Measurements from ENCODE around the gene PSG2.
"Not testable (repeated sequence)": the region's sequence is repeated elsewhere in the genome, so short reads cannot be mapped to it uniquely, and the experiment has no call there.

Gene PSG2

GRCh38 chr19:43082601-43083000 lies at the start of gene PSG2:
PSG2 (minus strand) TSS chr19:43082701; CDS start chr19:43082569, 132 bp downstream.
- DNase-seq, result not testable (repeated sequence)

DNA sequence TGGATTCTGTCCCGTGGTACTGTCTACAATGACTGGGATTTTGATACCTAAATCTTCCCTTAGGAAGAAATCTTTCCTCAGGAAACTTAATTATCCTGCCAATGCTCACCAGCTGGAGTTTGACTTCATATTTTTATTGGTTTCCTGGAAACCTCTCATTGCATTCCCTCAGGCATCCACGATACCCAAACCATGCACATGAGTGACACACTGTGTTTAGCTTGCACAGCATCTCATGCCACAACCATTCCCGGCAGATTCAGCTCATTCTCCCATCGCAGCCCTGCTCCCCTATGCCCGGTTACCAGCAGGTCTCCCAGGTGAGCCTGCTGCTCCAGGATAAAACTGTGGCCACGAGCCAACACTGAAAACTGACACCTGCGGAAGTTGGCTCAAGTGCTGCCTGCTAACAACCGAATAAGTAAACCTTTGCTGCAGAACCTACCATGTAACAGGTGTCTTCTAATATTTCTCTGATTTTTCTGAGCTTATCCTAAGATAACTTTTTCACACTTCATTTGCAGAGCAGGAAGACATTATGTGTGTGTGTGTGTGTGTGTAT lies 48.9 kb upstream of the PSG2 start:
- not testable (repeated sequence) for DNase-seq

DNA sequence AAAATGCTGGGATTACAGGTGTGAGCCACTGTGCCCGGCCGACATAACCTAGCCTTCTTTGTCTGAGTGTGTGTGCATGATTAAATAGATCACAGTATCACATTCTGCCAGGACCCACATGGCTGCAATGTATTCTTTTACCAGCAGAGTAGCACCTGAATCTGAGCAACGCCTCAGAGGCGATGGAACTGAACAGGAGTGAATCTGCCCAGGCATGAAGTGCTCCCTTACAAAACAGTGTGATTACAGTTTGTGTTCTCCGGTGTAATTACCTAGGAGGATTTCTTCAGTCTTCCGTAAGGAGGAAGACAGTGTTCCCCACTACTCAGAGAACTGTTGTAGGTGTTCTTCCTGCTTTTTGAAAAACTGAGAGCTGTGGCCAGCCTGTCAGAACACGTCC lies 46.7 kb upstream of the PSG2 start:
- not testable (repeated sequence) for DNase-seq

DNA sequence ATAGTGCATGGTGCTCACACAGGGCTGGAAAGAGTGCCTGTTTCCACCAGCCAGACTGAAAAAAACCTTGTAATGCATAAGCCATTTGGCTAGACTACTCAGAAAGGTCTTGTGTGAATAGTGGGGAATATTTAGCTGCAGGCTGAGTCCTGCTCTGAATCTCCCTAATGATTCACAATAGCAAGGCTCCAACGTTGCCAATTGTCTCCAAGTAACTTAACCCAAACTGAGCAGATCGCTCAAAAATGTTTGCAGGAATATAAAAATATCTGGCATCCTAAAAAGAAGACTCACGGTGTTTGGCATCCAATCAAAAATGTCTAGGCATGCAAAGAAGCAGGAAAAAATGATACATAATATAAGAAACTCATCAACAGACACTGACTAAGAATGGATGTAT lies 44.8 kb upstream of the PSG2 start:
- DNase-seq, result not testable (repeated sequence)

DNA sequence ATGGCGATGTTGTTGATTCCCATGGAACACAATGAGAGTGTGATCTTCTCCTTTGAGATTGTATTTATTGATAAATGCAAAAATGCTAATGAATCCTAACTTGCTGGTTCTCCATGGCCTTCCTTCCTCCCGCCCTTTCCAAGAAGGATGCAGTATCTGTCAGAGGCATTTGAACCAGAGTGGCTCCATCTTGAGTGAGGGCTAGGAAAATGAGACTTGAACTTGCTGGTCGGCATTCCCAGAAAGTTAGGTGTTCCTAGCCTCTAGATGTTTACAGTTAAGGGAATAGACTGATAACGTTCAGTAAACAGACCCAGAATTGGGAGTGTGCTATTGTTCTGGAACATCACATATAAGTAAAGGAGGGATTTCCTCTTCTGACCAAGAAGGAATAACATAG lies 44.2 kb upstream of the PSG2 start:
- DNase-seq, result no peak

- no peak for DNase-seq
These were observed 41.9 kb upstream of the PSG2 start for GRCh38 chr19:43124360-43124759.

GRCh38 chr19:43120433-43121026 lies 38.0 kb upstream of the PSG2 start:
- not testable (repeated sequence) for DNase-seq

GRCh38 chr19:43119526-43119925 lies 37.0 kb upstream of the PSG2 start:
- DNase-seq, result not testable (repeated sequence)

DNA sequence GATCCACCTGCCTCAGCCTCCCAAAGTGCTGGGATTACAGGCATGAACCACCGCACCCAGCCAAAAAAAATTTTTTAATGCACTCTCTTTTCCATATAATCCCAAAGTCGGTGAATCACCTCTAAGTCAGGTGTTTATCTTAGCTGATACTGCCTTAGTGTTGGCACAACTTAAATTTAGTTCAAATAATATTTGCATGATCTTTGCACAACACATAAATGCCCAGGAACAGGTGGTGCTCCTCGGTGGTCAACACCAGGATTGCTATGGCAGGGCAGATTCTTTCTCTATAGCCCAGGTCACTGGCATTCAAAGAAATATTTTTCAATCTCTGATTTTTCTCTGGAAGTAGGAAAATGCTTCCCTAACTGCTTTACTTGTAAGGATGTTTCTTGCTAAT lies 33.9 kb upstream of the PSG2 start:
- DNase-seq, result not testable (repeated sequence)

- not testable (repeated sequence) for DNase-seq
These were observed 33.0 kb upstream of the PSG2 start for GRCh38 chr19:43115548-43115947.

GRCh38 chr19:43115064-43115463 lies 32.6 kb upstream of the PSG2 start:
- not testable (repeated sequence) for DNase-seq

GRCh38 chr19:43114626-43115025 lies 32.1 kb upstream of the PSG2 start:
- DNase-seq, result not testable (repeated sequence)

- DNase-seq, result not testable (repeated sequence)
These were observed 24.9 kb upstream of the PSG2 start for GRCh38 chr19:43107401-43107800.

GRCh38 chr19:43105496-43105895 lies 23.0 kb upstream of the PSG2 start:
- no peak for DNase-seq

DNA sequence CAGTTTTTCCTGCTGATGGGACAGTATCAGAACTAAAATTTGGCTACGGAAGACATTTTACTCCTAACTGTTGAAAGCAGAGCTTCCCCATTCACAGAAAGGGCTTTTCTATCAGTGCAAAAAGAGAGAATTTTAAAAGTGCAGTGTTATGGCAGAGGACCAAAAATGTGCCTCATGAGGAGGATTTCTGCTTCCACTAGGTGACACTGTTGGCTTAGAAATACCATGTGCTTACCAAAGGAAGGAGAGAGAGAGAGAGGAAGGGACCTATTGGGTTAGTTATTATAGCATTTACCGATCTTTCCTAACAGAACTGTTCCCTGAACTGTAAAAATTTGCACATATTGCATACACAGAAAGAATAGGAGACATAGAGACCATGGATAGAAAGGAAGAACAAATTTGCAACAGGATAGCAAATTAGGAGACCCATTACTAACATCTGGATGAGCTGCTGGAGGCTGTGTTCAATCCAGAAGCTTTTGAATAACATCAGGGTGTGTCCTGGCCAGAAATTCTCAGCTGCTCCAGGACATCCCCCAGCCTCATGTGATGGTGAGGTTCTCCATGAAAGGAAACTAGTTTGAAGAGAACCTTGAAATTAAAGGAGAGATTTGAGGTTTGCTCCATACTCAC lies 21.8 kb upstream of the PSG2 start:
- DNase-seq, result not testable (repeated sequence)

- DNase-seq, result no peak
These were observed 19.4 kb upstream of the PSG2 start for GRCh38 chr19:43101950-43102349.

DNA sequence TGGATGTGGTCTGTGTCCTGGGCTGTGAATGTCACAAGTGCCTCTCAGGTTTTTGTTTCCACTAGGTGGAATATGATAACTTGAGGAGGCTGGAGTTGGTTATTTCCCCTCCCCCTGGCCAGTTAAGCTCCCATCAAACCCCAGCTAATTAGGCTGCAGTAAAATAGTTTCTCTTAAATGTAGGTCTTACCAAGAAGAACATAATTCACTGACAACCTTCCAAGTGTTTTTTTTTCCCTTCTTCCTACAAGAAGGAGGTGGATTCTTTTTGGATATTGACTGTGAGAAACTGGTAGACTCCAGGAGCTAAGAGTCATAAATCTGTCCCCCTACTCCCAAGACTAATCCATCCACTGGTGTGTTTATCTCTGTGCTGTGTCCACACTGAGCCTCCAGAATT lies 15.9 kb upstream of the PSG2 start:
- not testable (repeated sequence) for DNase-seq

GRCh38 chr19:43087702-43088340 lies 5.3 kb upstream of the PSG2 start:
- DNase-seq, result not testable (repeated sequence)

DNA sequence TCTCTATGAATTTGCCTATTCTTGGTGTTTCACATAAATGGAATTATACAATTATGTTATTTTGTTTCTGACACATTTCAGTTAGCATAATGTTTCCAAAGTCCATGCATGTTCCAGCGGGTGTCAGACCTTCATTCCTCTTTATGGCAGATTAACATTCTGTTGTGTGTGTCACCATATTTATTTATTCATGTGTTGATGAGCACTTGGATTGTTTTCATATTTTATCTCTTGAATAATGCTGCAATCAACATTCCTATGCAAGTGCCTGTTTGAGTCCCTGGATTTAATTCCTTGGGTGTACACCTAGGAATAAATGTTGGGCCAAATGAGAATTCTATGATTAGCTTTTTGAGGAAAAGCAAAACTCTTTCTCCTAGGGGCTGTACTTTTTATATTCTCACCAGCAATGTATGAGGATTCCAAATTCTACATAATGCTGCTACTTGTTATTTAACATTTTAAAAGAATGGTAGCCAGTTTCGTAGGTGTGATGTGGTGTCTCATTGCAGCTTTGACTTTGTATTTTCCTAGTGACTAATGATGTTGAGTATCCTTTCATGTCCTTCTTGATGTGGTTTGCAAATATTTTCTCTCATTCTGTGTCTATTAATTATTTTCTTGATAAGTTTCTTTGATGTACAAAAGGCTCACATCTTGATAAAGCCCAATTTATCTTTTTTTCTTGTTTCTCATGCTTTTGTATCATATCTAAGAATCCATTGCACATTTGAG lies 3.5 kb upstream of the PSG2 start:
- DNase-seq, result not testable (repeated sequence)

DNA sequence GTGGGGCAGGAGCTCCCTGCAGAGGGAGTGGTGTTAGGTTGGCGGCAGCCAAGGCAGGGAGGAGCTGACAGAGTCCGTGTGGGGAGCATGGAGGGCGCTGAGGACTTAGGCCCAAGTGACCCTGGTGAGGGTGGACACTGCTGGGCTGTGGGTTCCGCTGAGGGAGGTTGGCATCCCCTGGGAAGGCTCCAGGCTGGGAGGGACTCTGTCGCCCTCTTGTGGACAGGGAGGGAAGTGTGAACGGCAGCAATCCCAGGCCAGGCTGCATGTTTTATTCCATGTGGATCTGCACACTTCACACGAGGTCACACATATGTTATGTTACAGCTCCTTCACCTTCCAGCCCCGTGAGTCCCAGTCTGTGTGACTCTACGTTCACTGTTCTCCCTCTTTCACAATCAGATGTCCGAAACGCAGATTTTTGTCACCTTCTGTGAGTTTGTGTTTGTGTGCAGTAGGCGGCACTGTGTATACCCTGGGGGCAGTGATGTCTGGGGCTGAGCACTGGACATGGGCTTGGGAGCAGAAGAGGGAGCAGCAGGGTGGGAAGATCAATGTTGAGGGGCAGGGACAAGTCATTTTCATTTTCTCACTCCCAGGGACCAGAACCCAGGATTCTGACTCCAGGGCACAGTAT lies 1.8 kb upstream of the PSG2 start:
- DNase-seq, result not testable (repeated sequence)

DNA sequence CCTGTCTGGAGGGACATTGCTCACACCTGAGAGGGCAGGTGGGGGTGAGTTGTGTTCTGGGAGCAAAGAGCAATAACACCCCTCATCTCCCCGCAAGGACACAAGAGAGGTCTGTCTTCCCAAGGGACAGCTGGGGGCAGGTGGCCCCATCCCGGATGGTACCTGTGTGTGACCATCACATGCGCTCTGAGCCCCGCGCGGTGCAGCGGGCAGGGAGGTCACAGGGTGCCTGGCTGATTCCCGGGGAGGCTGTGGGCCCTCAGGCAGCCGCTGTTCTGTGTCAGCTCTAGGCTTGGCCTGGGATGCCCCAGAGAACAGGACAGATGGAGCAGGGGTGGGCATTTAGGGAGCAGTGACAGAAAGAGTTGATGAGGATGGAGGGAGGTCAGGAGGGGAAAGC lies 1.2 kb upstream of the PSG2 start:
- DNase-seq, result not testable (repeated sequence)

DNA sequence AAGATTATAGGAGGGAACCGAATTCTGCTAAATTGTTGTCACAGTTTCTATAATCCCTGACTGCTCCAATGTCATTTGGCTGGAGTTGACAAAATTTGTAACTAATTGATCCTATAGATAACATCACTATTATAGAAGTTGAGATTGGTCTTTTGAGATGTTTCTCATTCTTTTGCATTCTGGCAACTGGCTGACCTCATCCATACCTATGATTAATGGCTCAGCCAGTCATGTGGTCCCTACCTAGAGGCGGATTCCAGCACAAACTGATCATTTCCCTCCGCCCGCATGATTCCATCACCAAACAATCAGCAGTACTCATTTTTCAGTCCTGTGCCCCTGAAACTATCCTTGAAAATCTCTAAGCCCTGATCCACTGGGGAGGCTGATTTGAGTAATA lies 4.2 kb downstream of the PSG2 start:
- no peak for DNase-seq

DNA sequence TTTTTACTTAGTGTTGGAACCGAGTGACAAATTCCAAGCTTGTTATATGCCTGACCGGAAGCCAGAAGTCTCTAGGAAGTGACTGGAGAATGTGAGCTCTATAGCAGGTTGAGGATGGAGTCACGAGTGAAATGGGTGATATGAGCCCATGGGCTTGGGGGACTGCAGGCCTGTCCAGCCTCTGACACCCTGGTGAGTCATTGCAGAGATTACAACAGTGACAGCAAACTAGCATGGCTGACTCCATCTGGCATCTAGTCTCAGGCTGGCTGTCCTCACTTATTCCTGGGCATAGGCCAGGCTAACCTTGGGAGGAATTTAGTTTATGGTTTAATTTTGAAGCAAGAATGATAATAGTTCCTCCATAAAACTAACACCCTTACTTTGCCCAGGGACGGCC lies 4.6 kb downstream of the PSG2 start:
- DNase-seq, result not testable (repeated sequence)

All from DMS79 (cell line).